ENCODE results near the gene PLPP1.

GRCh38 chr5:55411876-55412275, 122.9 kb downstream of the PLPP1 start:
- TF ChIP-seq, protein P1, sequence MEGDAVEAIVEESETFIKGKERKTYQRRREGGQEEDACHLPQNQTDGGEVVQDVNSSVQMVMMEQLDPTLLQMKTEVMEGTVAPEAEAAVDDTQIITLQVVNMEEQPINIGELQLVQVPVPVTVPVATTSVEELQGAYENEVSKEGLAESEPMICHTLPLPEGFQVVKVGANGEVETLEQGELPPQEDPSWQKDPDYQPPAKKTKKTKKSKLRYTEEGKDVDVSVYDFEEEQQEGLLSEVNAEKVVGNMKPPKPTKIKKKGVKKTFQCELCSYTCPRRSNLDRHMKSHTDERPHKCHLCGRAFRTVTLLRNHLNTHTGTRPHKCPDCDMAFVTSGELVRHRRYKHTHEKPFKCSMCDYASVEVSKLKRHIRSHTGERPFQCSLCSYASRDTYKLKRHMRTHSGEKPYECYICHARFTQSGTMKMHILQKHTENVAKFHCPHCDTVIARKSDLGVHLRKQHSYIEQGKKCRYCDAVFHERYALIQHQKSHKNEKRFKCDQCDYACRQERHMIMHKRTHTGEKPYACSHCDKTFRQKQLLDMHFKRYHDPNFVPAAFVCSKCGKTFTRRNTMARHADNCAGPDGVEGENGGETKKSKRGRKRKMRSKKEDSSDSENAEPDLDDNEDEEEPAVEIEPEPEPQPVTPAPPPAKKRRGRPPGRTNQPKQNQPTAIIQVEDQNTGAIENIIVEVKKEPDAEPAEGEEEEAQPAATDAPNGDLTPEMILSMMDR (IDR thresholded peaks at IDR 0.05; ENCODE audit: low read depth, low read length, poor library complexity, severe bottlenecking) = no peak
- no peak for TF ChIP-seq EZH2phosphoT487 (IDR thresholded peaks at IDR 0.05; ENCODE audit: borderline replicate concordance, low read length)
